ENCODE results near the gene TMEM116. TPM values are rescaled to one million over a fixed set of nuclear protein-coding genes. Genes with fewer than 3 reads are reported as not detected.
"Not testable (repeated sequence)": the region's sequence is repeated elsewhere in the genome, so short reads cannot be mapped to it uniquely, and the experiment has no call there.

TMEM116 gene
- total and polyA plus RNA-seq, 8 donors = 2.5 to 7.3 (median 4.2) TPM

- intact Hi-C loops (cut with DNase I) = no loop called here
- no peak for TF ChIP-seq CTCF (IDR thresholded peaks at IDR 0.05)
- FAIRE-seq = no peak
- H3K27me3 ChIP-seq = no peaks in the 10 kb centered on the region
- no peak overlapping the region for H3K27ac ChIP-seq
- DNase-seq = no peak
- no peak overlapping the region for H3K4me3 ChIP-seq
- 93 to 97% methylated on average over 3 of the region's 3 CpGs for WGBS, 2 donors
- no peaks in the 10 kb centered on the region for H3K9me3 ChIP-seq
- no peak for ATAC-seq
- peaks cover 0 to 7% (median 2%) of the 10 kb centered on the region in 3 donors for H3K4me1 ChIP-seq
- no peaks in the 10 kb centered on the region for H3K36me3 ChIP-seq
These were observed 8.9 kb downstream of the TMEM116 start for GRCh38 chr12:112004041-112004440.

GRCh38 chr12:112001576-112001975 lies 11.4 kb downstream of the TMEM116 start:
- FAIRE-seq = no peak
- Histone ChIP-seq H3K36me3 (no peaks in the 10 kb centered on the region), H3K27ac (no peak overlapping the region), H3K4me1 (no peaks in the 10 kb centered on the region), H3K9me3 (no peaks in the 10 kb centered on the region), H3K27me3 (no peaks in the 10 kb centered on the region), H3K4me3 (no peak overlapping the region)
- no peak for TF ChIP-seq CTCF (IDR thresholded peaks at IDR 0.05)
- DNase-seq = no peak
- intact Hi-C loops (cut with DNase I) = no loop called here
- no peak for ATAC-seq

GRCh38 chr12:112000820-112001219 lies 12.1 kb downstream of the TMEM116 start:
- ATAC-seq = no peak
- no peak for FAIRE-seq
- Histone ChIP-seq H3K4me3 (no peak overlapping the region), H3K27ac (no peak overlapping the region), H3K9me3 (no peaks in the 10 kb centered on the region), H3K27me3 (no peaks in the 10 kb centered on the region), H3K4me1 (no peaks in the 10 kb centered on the region), H3K36me3 (no peaks in the 10 kb centered on the region)
- WGBS, 2 donors = 89 to 92% methylated on average over 8 of the region's 8 CpGs
- intact Hi-C loops (cut with DNase I) = no loop called here
- TF ChIP-seq CTCF (IDR thresholded peaks at IDR 0.05) = no peak
- no peak for DNase-seq

- H3K36me3 ChIP-seq = not testable (repeated sequence)
These were observed 13.8 kb downstream of the TMEM116 start for GRCh38 chr12:111999129-111999528.

GRCh38 chr12:111998015-111998414 lies 14.9 kb downstream of the TMEM116 start:
- Histone ChIP-seq H3K4me1 (no peaks in the 10 kb centered on the region), H3K9me3 (no peaks in the 10 kb centered on the region), H3K36me3 (no peaks in the 10 kb centered on the region), H3K27ac (no peak overlapping the region), H3K27me3 (no peaks in the 10 kb centered on the region), H3K4me3 (no peak overlapping the region)
- WGBS, 2 donors = 84 to 90% methylated on average over 4 of the region's 4 CpGs
- intact Hi-C loops (cut with DNase I) = no loop called here
- ATAC-seq (no peak), DNase-seq (no peak), FAIRE-seq (no peak)
- TF ChIP-seq CTCF (IDR thresholded peaks at IDR 0.05) = no peak

More at GRCh38 chr12:111999129-111999528, 13.8 kb downstream of the TMEM116 start:
- H3K4me3 ChIP-seq; H3K27ac ChIP-seq; ATAC-seq; H3K9me3 ChIP-seq; DNase-seq; H3K4me1 ChIP-seq; FAIRE-seq; intact Hi-C loops (cut with DNase I); H3K27me3 ChIP-seq: not testable (repeated sequence)
- 96 to 97% methylated on average over 9 of the region's 9 CpGs for WGBS, 2 donors

- DNase-seq (no peak), ATAC-seq (no peak), FAIRE-seq (no peak)
- no peak for TF ChIP-seq CTCF (IDR thresholded peaks at IDR 0.05)
- H3K27me3 ChIP-seq = no peaks in the 10 kb centered on the region
- 93 to 94% methylated on average over 2 of the region's 2 CpGs for WGBS, 2 donors
- no peaks in the 10 kb centered on the region for H3K9me3 ChIP-seq
- no peaks in the 10 kb centered on the region for H3K4me1 ChIP-seq
- H3K4me3 ChIP-seq = no peak overlapping the region
- no peak overlapping the region for H3K27ac ChIP-seq
- no peaks in the 10 kb centered on the region for H3K36me3 ChIP-seq
- intact Hi-C loops (cut with DNase I) = no loop called here
These were observed 15.7 kb downstream of the TMEM116 start for GRCh38 chr12:111997300-111997699.

All from pancreas (tissue), 10 donors.